Stimulated activated CD8-positive, alpha-beta memory T cell treated with anti-CD3 and anti-CD28 coated beads, Interleukin-4, amount 100 ng/mL, for 1 hour (primary cell): Measurements from ENCODE around the gene RHOD.
A peak's percentile ranks its signal among the peaks of the same experiment; 100 is the strongest.

Experiments
- DNase-seq, 2 donors: peaks; one replicate each; pipeline ENCODE4 v3.0.0-alpha.2; 2020; ENCODE audit warnings: low read depth in 2 of 2, low spot score in 1 of 2

RHOD gene

GRCh38 chr11:67059671-67060070 is 3.0 kb downstream of the RHOD start:
- DNase-seq: no peak

- no peak for DNase-seq
These were observed 3.5 kb downstream of the RHOD start for GRCh38 chr11:67060111-67060522.

GRCh38 chr11:67062526-67063373 is 6.1 kb downstream of the RHOD start:
- DNase-seq: no peak

DNA sequence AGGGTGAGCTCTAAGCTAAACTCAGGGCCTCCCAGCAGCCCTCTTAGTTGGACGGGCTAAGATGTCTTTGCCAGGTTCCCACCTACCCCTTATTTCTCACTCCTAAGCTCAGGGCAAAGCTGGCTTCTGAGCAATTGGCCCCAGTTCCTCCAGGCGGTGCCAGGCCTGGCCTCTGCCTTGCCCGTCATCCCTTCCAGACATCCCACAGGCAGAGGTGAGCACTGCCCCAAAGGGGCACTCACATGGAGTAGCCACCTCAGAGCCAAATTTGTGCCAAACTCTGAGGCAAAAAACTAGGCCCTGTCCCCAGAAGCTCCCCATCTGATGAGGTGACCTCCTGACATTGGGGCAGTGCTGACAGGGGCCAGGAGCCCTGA is 9.7 kb downstream of the RHOD start:
- no peak for DNase-seq

GRCh38 chr11:67071420-67072284 is 15.0 kb downstream of the RHOD start:
- peak; percentile 46 to 54 for DNase-seq

DNA sequence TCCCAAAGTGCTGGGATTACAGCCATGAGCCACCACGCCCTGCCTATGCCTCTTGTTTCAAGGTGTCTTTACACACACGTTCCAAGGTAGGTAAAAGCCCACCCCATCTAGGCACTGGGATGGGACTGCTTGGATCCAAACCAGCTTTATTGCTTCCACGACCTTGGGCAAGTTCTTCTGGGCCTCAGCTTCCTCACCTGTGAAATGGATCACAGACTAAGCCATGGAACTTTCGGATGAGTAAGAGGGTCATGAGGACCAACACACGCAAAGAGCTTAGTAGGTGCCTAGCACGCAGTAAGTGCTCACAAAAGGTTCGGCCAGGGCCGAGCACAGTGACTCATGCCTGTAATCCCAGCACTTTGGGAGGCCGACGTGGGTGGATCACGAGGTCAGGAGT is 15.6 kb downstream of the RHOD start:
- no peak for DNase-seq

DNA sequence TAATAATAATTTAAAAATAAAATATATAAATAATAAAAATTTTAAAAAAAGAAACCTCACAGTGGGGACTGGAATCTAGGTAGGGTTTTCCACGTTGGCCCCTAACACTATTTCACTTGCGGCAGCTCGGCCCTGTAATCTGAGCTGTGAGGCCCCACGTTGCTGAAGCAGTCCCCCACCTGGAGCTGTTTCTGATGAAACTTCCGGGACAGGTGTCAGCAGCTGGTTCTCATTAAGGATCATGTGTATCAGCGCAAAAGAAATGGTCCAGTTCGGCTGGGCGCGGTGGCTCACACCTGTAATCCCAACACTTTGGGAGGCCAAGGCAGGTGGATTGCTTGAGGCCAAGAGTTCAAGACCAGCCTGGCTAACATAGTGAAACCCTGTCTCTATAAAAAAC is 17.3 kb downstream of the RHOD start:
- no peak for DNase-seq

DNA sequence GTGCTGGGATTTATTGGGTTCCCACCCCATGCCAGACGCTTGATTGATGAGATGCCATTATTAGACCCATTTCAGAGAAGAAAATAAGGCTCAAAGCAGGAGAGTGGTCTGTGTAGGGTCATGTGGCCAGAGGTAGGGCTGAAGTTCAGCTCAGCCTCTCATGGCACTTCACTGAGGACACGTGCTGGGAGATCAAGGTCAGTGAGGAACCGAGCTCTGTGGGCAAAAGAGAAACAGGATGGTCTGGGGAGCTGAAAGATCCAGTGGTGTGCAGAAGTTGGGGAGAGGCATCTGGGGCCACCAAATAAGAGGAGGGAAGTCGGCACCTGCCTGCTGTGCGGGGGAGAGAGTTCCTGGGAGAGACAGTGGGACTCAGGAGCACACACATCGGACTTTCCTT is 19.6 kb downstream of the RHOD start:
- DNase-seq: no peak

DNA sequence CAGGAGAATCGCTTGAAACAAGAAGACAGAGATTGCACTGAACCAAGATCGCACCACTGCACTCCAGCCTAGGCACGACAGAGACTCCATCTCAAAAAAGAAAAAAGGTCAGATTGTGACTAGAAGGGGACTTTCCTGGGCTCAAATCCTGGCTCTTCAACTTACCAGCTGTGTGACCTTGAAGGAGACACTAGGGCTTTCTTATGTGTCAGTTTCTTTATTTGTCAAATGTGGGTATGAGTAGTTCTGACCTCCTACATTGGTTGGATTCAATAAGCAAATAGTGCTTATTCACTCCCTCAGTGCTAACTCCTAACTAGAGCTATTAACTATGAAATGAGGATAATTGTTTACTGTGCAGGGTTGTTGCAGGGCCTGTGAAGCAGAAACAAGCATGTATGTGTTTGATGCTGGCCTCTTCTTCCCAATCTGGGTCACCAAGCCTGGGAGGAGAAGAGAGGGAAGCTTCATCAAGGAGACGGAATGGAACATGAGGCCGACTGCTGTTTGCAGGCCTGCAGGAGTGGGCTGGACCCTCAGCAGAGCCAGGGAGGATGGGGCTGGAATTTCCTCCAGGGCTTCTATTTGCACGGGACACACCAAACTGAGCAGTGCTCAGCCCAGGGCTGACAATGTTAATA is 22.5 kb downstream of the RHOD start:
- no peak for DNase-seq

DNA sequence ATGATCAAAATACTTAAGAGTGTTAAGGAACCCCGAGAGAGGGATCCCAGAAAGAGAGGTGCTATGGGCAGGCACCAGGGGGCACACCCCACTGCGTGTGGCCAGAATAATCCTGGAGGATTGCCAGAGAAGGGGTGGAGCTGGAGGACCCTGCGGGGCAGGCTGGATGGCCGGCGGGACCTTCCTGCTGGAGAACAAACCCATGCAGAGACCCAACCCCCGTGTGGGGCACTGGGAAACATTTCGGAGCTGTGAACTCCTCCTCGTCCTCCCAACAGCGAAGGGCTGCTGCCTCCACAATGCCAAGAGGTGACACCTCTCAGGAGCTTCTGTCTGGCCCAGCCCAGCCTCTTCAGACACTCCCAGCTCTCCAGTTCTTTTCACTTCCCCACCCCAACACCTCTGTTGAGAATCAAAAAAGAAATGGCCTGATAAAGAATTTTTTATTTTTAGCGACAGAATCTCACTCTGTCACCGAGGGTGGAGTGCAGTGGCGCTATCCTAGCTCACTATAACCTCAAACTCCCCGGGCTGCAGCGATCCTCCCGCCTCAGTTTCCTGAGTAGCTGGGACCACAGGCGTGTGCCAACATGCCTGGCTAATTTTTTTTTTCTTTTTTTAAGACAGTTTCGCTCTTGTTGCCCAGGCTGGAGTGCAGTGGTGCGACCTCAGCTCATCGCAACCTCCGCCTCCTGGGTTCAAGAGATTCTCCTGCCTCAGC is 25.6 kb downstream of the RHOD start:
- no peak for DNase-seq

GRCh38 chr11:67083786-67084366 is 27.2 kb downstream of the RHOD start:
- no peak for DNase-seq

DNA sequence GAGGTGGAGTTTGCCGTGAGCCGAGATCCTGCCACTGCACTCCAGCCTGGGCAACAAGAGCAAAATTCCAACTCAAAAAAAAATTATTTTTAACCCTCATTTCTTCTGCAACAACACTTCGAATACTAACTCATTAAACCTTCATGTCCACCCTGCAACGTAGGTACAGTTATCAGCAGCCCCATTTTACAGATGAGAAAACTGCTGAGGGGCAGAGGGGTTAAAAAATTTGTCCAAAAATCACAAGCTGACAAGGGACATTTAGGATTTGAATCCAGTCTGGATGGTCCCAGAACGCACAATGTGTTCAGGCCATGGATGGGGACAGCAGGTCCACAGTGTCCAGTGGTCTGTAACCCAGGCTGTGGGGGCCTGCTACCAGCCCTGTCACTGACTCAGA is 29.0 kb downstream of the RHOD start:
- DNase-seq: no peak

DNA sequence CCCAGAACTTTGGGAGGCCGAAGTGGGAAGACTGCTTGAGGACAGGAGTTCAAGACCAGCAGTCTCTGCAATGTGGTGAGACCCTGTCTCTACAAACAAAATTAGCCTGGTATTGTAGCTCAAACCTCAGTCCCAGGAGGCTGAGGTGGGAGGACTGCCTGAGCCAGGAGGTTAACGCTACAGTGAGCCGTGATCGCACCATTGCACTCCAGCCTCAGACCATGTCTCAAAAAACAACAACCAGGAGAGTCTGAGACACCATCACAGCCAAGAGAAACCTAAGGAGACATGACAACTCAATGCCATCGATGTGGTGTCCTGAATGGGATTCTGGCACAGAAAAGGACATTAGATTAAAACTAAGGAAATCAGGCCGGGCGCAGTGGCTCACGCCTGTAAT is 34.1 kb downstream of the RHOD start:
- DNase-seq: no peak

- DNase-seq: no peak
These were observed 38.5 kb downstream of the RHOD start for GRCh38 chr11:67095214-67095507.

DNA sequence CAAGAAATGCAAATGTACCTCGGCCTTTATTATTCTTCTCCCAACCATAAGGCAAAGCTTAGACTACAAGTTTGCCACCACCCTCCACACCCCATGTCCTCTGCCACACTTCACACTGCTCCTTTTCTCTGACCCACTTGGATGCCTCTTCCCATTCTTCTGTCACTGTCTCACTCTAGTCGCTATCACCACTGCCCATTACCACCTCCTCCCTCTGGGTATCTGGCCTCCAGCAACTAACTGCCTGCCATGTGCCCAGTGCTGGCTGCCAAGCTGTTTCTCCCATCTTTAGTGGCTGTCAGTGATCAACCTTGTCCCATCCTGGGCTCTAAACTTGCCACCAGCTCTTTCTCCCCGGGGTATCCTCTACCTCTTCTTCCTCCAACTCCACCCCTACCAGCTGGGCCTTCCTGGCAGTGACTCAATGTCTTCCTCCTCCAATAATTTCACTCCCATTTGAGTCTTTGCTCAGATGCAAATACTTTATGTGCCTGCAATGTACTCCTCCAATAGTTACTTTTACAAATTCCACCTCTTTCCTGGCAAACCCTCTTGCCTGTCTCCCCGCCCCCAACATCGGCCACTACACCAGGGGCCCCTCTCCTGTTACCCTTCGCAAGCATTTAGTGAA is 42.3 kb downstream of the RHOD start:
- DNase-seq: no peak

GRCh38 chr11:67099831-67100324 is 43.2 kb downstream of the RHOD start:
- no peak for DNase-seq

DNA sequence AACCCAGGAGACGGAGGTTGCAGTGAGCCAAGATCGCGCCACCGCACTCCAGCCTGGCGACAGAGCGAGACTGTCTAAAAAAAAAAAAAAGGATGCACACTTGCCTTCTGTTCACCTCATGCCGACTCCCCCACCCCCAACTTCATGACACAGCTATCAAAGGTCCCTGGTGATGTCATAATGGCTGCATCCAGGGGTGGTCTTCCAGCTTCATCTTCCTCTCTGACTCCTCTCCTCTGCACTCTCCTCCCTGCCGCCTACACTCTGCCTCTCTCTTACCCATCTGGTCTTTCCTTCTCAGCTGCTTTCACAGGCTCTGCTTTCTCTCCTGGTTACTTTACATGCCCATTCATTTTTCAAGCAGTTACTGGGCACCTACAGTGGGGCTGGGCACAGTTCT is 46.0 kb downstream of the RHOD start:
- no peak for DNase-seq

- DNase-seq: no peak
These were observed 49.3 kb downstream of the RHOD start for GRCh38 chr11:67105964-67106363.

DNA sequence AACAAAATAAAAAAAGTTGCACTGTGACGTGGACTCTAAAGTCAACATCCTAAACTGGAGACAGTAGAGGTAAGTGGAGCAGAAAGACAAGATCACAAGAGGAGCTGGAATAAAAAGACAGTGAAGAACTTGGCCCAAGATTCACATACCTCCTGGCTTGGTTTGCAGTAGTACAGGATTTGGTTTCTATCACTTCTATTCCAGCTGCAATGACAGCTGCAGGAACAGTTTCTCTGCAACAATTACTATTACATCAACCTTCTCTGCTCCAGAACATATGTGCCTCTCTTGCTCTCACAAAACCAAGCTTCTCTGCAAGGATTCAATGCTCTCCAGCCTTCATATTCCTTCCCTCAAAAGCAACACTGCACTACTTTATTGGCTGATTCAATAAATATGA is 54.6 kb downstream of the RHOD start:
- no peak for DNase-seq

GRCh38 chr11:67113231-67113721 is 56.6 kb downstream of the RHOD start:
- DNase-seq: no peak
